Ascending aorta (tissue), 2 donors: ENCODE results near the gene CHCHD1. TPM values are rescaled to one million over a fixed set of nuclear protein-coding genes. Genes with fewer than 3 reads are reported as not detected.

Experiments
- DNase-seq, 2 donors: peaks; one replicate each; pipeline ENCODE4 v3.0.0-alpha.2; 2019; ENCODE audit warnings: low spot score in 2 of 2
- H3K27ac ChIP-seq, 2 donors: fragments of 200-600 bp; sonication (generic); one replicate each; pipeline ENCODE4 v1.5.1; 2016 to 2017; ENCODE audit warnings: mild to moderate bottlenecking in 1 of 2
- H3K27me3 ChIP-seq: fragments of 200-600 bp; sonication (generic); one replicate; pipeline ENCODE4 v1.5.1; 2017
- H3K36me3 ChIP-seq, 2 donors: fragments of 200-600 bp; sonication (generic); one replicate each; pipeline ENCODE4 v1.5.1; 2016
- H3K4me1 ChIP-seq, 2 donors: fragments of 200-600 bp; sonication (generic); one replicate each; pipeline ENCODE4 v1.5.1; 2016 to 2017; ENCODE audit warnings: mild to moderate bottlenecking in 1 of 2
- H3K4me3 ChIP-seq, 2 donors: fragments of 200-600 bp; sonication (generic); one replicate each; pipeline ENCODE4 v1.5.1; 2016 to 2017; ENCODE audit warnings: mild to moderate bottlenecking in 1 of 2
- H3K9me3 ChIP-seq, 2 donors: fragments of 200-600 bp; sonication (generic); one replicate each; pipeline ENCODE4 v1.5.1; 2016
- CTCF ChIP-seq, 3 experiments: fragments of 200-600 bp in 2 of 3; fragments of 450-650 bp in 1 of 3; sonication (generic) in 2 of 3; IDR thresholded peaks; one replicate each; pipeline ENCODE4 v1.5.1; 2016 to 2019; ENCODE audit warnings: antibody characterized with exemption in 3 of 3, mild to moderate bottlenecking in 1 of 3, moderate library complexity in 1 of 3
- intact Hi-C: fragments of 100-400 bp; cut with DNase I; formaldehyde crosslinking; loops from one replicate; pipeline ENCODE4 v1.15.1; 2023
- total RNA-seq: library from RNA; depleted of rRNA; stranded (reverse); fragments of >200 nt; gene quantifications from one replicate; pipeline ENCODE4 v1.1.0, GENCODE V29; 2016

The CHCHD1 gene
- total RNA-seq, 1 donor from 2014 or later, result 24.5 TPM

GRCh38 chr10:73816917-73817729 is 35.3 kb downstream of the CHCHD1 start:
- no peaks in the 10 kb centered on the region for H3K9me3 ChIP-seq
- H3K36me3 ChIP-seq, result peaks cover 59 to 67% of the 10 kb centered on the region in 2 donors
- intact Hi-C loops, result no loop called here
- peaks cover 0 to 24% of the 10 kb centered on the region in 2 donors for H3K4me1 ChIP-seq
- H3K4me3 ChIP-seq, result no peak overlapping the region
- H3K27me3 ChIP-seq, result no peaks in the 10 kb centered on the region
- peak overlapping the region; percentile 86 to 90 for H3K27ac ChIP-seq
- DNase-seq, result no peak
- no peak for TF ChIP-seq CTCF (IDR thresholded peaks at IDR 0.05)

DNA sequence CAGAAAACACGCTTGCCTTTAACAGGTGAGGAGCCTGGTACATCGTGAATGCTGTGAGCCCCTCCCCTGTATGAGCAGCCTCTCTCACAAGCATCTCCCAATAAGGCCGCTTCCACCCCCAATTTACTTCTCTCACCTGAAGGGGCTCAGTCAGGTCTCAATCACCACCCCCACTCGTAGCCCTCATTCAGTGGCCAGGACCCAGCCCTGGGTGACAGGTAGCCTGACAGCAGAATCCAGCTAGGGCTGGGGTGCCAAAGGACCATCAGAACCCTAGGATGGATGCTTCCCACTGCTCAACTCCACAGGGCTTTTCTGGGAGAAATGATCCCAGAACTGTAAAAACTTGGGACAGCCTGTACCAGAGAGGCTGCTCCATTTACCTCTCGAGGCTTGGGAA is 36.0 kb downstream of the CHCHD1 start:
- Histone ChIP-seq H3K27me3 (no peaks in the 10 kb centered on the region), H3K27ac (peak overlapping the region; percentile 86 to 90), H3K4me1 (peaks cover 0 to 24% of the 10 kb centered on the region in 2 donors), H3K9me3 (no peaks in the 10 kb centered on the region), H3K36me3 (peaks cover 57 to 71% of the 10 kb centered on the region in 2 donors), H3K4me3 (no peak overlapping the region)
- intact Hi-C loops, result no loop called here
- TF ChIP-seq CTCF (IDR thresholded peaks at IDR 0.05), result no peak
- DNase-seq, result no peak

DNA sequence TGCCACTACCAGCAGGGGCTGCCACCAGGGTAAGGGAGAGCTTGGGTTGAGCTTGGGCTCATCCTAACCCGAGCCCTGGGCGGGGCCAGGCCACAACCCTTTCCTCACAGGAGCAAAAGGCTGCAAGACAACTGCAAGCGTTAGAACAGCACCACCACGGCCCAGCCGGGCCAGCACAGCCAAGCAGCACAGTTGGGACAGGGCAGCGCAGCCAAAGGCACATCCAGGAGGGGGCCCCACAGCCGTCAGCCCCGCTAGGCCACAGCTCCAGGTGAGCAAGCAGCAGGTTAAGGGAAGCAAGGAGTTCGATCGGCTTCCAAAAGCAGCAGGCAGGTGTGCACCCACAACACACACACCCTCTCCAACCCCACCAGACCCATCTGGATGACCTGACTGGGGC is 36.6 kb downstream of the CHCHD1 start:
- H3K9me3 ChIP-seq, result no peaks in the 10 kb centered on the region
- no peak for DNase-seq
- peak overlapping the region; percentile 86 to 90 for H3K27ac ChIP-seq
- no peaks in the 10 kb centered on the region for H3K27me3 ChIP-seq
- peaks cover 0 to 24% of the 10 kb centered on the region in 2 donors for H3K4me1 ChIP-seq
- TF ChIP-seq CTCF (IDR thresholded peaks at IDR 0.05), result no peak
- intact Hi-C loops, result no loop called here
- H3K4me3 ChIP-seq, result no peak overlapping the region
- H3K36me3 ChIP-seq, result peaks cover 54 to 72% of the 10 kb centered on the region in 2 donors

DNA sequence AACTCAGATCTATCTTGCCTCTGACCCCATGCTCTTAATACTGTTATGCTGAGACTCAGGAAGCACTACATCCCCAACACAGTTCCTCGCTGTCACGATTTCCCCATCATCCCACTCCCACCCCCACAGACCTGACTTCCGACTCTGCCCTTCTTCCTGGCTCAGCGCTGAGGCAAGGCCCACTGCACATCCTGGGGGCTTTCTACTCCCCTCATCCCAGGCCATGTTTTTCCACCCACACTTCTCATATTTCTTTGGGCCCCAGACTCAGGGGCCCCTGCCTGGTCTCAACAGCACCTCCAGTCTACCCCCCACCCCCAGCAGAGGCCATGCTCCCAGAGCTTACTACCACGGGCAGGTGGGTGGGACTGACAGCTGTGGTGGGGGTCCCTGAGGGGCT is 37.2 kb downstream of the CHCHD1 start:
- no peak for DNase-seq
- Histone ChIP-seq H3K27me3 (no peaks in the 10 kb centered on the region), H3K4me3 (no peak overlapping the region), H3K27ac (peak overlapping the region; percentile 86 to 90), H3K36me3 (peaks cover 52 to 76% of the 10 kb centered on the region in 2 donors), H3K9me3 (no peaks in the 10 kb centered on the region), H3K4me1 (peaks cover 0 to 24% of the 10 kb centered on the region in 2 donors)
- intact Hi-C loops, result no loop called here
- no peak for TF ChIP-seq CTCF (IDR thresholded peaks at IDR 0.05)

DNA sequence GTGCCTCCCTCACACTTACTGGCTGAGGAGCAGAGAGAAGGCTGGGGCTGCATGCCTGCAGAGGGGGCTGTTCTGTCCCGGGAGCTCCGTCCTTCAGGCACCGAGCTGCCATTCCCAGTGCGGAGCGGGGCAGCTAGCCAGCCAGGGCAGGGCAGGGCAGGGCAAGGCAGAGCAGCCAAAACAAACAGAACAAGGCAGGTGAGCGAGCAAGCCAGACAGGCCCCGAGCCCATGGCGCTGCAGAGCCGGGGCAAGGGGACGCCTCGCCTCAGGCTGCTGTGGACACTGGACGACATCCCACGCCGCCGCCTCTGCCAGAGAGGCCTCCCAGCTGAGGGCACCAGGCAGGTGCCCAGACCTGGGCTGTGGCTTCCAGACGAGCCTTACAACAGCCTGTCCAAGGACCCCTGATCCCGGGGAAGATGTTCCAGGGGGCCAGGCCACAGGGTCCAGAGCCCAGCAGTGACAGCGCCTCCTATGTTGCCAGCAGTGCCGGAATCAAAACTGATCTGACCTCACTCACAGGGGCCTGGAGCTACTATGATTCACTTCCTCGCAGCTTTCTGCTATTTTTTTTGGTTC is 37.8 kb downstream of the CHCHD1 start:
- no peak for TF ChIP-seq CTCF (IDR thresholded peaks at IDR 0.05)
- Histone ChIP-seq H3K27me3 (no peaks in the 10 kb centered on the region), H3K4me1 (peaks cover 0 to 24% of the 10 kb centered on the region in 2 donors), H3K36me3 (peaks cover 51 to 76% of the 10 kb centered on the region in 2 donors), H3K27ac (peak overlapping the region; percentile 86 to 90), H3K4me3 (no peak overlapping the region), H3K9me3 (no peaks in the 10 kb centered on the region)
- intact Hi-C loops, result no loop called here
- DNase-seq, result no peak
